Raji (cell line): Measurements from ENCODE around the gene MSLN.

Experiments
- POLR2A ChIP-seq: IDR thresholded peaks from 2 replicates; pipeline ENCODE4 v1.6.1; 2011; ENCODE audit warnings: low read depth, low read length, control low read depth; ENCODE audit not compliant: insufficient read depth

The MSLN gene

GRCh38 chr16:759110-759910 lies 1.2 kb upstream of the MSLN start:
- no peak for TF ChIP-seq POLR2A

- no peak for TF ChIP-seq POLR2A
These were observed 469 bp upstream of the MSLN start for GRCh38 chr16:760065-760464.

GRCh38 chr16:761625-762513 lies 1.3 kb downstream of the MSLN start:
- TF ChIP-seq POLR2A: no peak

- no peak for TF ChIP-seq POLR2A
These were observed 2.2 kb downstream of the MSLN start for GRCh38 chr16:762595-763268.

GRCh38 chr16:763369-764183 lies 3.0 kb downstream of the MSLN start:
- TF ChIP-seq POLR2A: no peak

- no peak for TF ChIP-seq POLR2A
These were observed 3.7 kb downstream of the MSLN start for GRCh38 chr16:764184-764750.

GRCh38 chr16:764848-765487 lies 4.4 kb downstream of the MSLN start:
- no peak for TF ChIP-seq POLR2A

- TF ChIP-seq POLR2A: no peak
These were observed 4.9 kb downstream of the MSLN start for GRCh38 chr16:765488-765865.

GRCh38 chr16:766008-766819 lies 5.7 kb downstream of the MSLN start:
- no peak for TF ChIP-seq POLR2A

GRCh38 chr16:766820-767640 lies 6.5 kb downstream of the MSLN start:
- TF ChIP-seq POLR2A: no peak

GRCh38 chr16:767743-768235 lies 7.3 kb downstream of the MSLN start:
- TF ChIP-seq POLR2A: no peak

- no peak for TF ChIP-seq POLR2A
These were observed 7.9 kb downstream of the MSLN start for GRCh38 chr16:768428-768827.
